Endothelial cell of umbilical vein (primary cell): ENCODE data around the gene MCTP2. TPM values are rescaled to one million over a fixed set of nuclear protein-coding genes. Genes with fewer than 3 reads are reported as not detected.

Experiments
- BruUV-seq: library from RNA; stranded (reverse); fragments of 400-500 nt; replicated peaks from 2 replicates; lab custom pipeline; 2021; lab: Mats Ljungman, UMichigan
- CTCF ChIA-PET: fragments of 300-600, 350-600 bp; sonication (Branson Sonifier 250); formaldehyde crosslinking; loops from one replicate; lab custom pipeline; 2021; ENCODE audit warnings: antibody characterized with exemption, inconsistent platforms; lab: Charles Lee
- POLR2A ChIA-PET: fragments of 300-600, 350-600 bp; sonication (Branson Sonifier 250); formaldehyde crosslinking; loops from one replicate; lab custom pipeline; 2021; ENCODE audit warnings: antibody characterized with exemption, inconsistent platforms; lab: Charles Lee
- DNase-seq: peaks from one replicate; pipeline ENCODE4 v3.0.0-alpha.2; 2011; ENCODE audit warnings: low read depth, low spot score
- FAIRE-seq: peaks from 2 replicates; lab custom pipeline; 2011; peaks lifted over from hg19 to GRCh38; lab: Jason Lieb, UNC
- H2AFZ ChIP-seq: 2 replicates; pipeline ENCODE4 v1.6.0; 2012; ENCODE audit warnings: low read depth, low read length, control low read depth, inconsistent platforms
- H3K27ac ChIP-seq: 2 replicates; pipeline ENCODE4 v1.5.1; 2011; ENCODE audit warnings: low read depth, mild to moderate bottlenecking, control low read depth, low read length, moderate library complexity; ENCODE audit not compliant: insufficient read depth
- H3K27me3 ChIP-seq, 2 experiments: 2 replicates each; pipeline versions ENCODE4 v1.6.0 to v1.6.1; 2011; ENCODE audit warnings: low read length in 2 of 2, mixed read lengths in 1 of 2; ENCODE audit not compliant: control insufficient read depth in 2 of 2, insufficient read depth in 2 of 2
- H3K36me3 ChIP-seq, 2 experiments: 2 replicates in 1 of 2; 3 replicates in 1 of 2; pipeline ENCODE4 v1.5.1; 2011; ENCODE audit warnings: low read length in 2 of 2, mild to moderate bottlenecking in 1 of 2, moderate library complexity in 1 of 2; ENCODE audit not compliant: control insufficient read depth in 2 of 2, insufficient read depth in 2 of 2; ENCODE audit errors: extremely low read depth in 1 of 2
- H3K4me1 ChIP-seq: 3 replicates; pipeline ENCODE4 v1.5.1; 2011; ENCODE audit warnings: mild to moderate bottlenecking, low read length; ENCODE audit not compliant: control insufficient read depth, insufficient read depth; ENCODE audit errors: extremely low read depth
- H3K4me2 ChIP-seq: 2 replicates; pipeline ENCODE4 v1.6.1; 2011; ENCODE audit warnings: low read length, control low read depth, mixed read lengths; ENCODE audit not compliant: insufficient read depth
- H3K4me3 ChIP-seq, 3 experiments: fragments of 200-600 bp in 1 of 3; sonication (generic), shearing (Covaris generic) in 1 of 3; replicated peaks in 1 of 3; 2 replicates each; pipeline ENCODE4 v1.5.1; 2011 to 2016; ENCODE audit warnings: control low read depth in 3 of 3, low read length in 3 of 3, mild to moderate bottlenecking in 2 of 3, inconsistent platforms in 1 of 3, low read depth in 1 of 3, moderate library complexity in 1 of 3; ENCODE audit not compliant: insufficient read depth in 1 of 3
- H3K79me2 ChIP-seq: 2 replicates; pipeline ENCODE4 v1.6.0; 2012; ENCODE audit warnings: low read length, inconsistent platforms; ENCODE audit not compliant: control insufficient read depth, insufficient read depth
- H3K9ac ChIP-seq: replicated peaks from 2 replicates; pipeline ENCODE3; 2011; ENCODE audit warnings: low read length, control low read depth; ENCODE audit not compliant: insufficient read depth; ENCODE audit errors: extremely low read depth
- H3K9me1 ChIP-seq: replicated peaks from 3 replicates; pipeline ENCODE4 v1.6.0; 2011; ENCODE audit warnings: mild to moderate bottlenecking, low read length; ENCODE audit not compliant: control insufficient read depth, insufficient read depth; ENCODE audit errors: extremely low read depth
- H3K9me3 ChIP-seq: replicated peaks from 2 replicates; pipeline ENCODE4 v1.5.1; 2012; ENCODE audit warnings: low read length, inconsistent platforms; ENCODE audit not compliant: control insufficient read depth, insufficient read depth
- H4K20me1 ChIP-seq: replicated peaks from 2 replicates; pipeline ENCODE3; 2011; ENCODE audit warnings: mild to moderate bottlenecking, low read length; ENCODE audit not compliant: control insufficient read depth, insufficient read depth; ENCODE audit errors: extremely low read depth
- EZH2 ChIP-seq: IDR thresholded peaks from 2 replicates; pipeline ENCODE4 v1.6.1; 2012; ENCODE audit warnings: borderline replicate concordance, low read depth, mild to moderate bottlenecking, moderate library complexity, low read length, inconsistent platforms; ENCODE audit not compliant: severe bottlenecking
- FOS ChIP-seq: IDR thresholded peaks from 2 replicates; pipeline ENCODE4 v1.6.1; 2011; ENCODE audit warnings: mild to moderate bottlenecking, low read length, moderate library complexity, borderline replicate concordance; ENCODE audit not compliant: insufficient read depth
- GATA2 ChIP-seq: IDR thresholded peaks from 2 replicates; pipeline ENCODE4 v1.7.0; 2011; ENCODE audit warnings: low read depth, mild to moderate bottlenecking, moderate library complexity, mixed read lengths, low read length; ENCODE audit not compliant: insufficient read length, insufficient read depth
- JUN ChIP-seq: IDR thresholded peaks from 2 replicates; pipeline ENCODE4 v1.6.1; 2011; ENCODE audit warnings: borderline replicate concordance, low read depth; ENCODE audit not compliant: insufficient read length, insufficient read depth
- MYC ChIP-seq: IDR thresholded peaks from one replicate; pipeline ENCODE4 v1.6.1; 2011; ENCODE audit warnings: mild to moderate bottlenecking, low read depth, low read length
- POLR2A ChIP-seq: IDR thresholded peaks from 2 replicates; pipeline ENCODE4 v1.6.1; 2012; ENCODE audit warnings: low read depth, mild to moderate bottlenecking, control low read depth, low read length
- POLR2AphosphoS5 ChIP-seq: IDR thresholded peaks from 2 replicates; pipeline ENCODE4 v1.6.1; 2012; ENCODE audit warnings: low read depth, mild to moderate bottlenecking, control low read depth, low read length, moderate library complexity; ENCODE audit not compliant: insufficient read depth
- dilution Hi-C: fragments of 300-500 bp; cut with MboI; formaldehyde crosslinking; loops from one replicate; pipeline ENCODE4 v1.15.0; 2019; ENCODE audit warnings: low sequenced_read_pairs; ENCODE audit not compliant: extremely low pct_ligation_motif_present
- intact Hi-C: fragments of 100-400 bp; cut with micrococcal nuclease; formaldehyde crosslinking; loops from one replicate; pipeline ENCODE4 v1.10.0; 2022
- polyA plus RNA-seq, 4 experiments: library from polyadenylated mRNA; depleted of rRNA in 3 of 4; stranded (reverse) in 3 of 4; unstranded in 1 of 4; fragments of >200 nt; gene quantifications; 2 replicates each; pipeline versions ENCODE4 v1.2.1 to v1.2.3, GENCODE V29; 2011 to 2012; ENCODE audit warnings: missing spikeins in 1 of 4
- total RNA-seq: library from RNA; stranded (reverse); gene quantifications from 2 replicates; pipeline ENCODE4 v1.2.3, GENCODE V29; 2021
- TF ChIP-seq, protein P1 (sequence below): IDR thresholded peaks from 2 replicates; pipeline ENCODE4 v1.6.1; 2011; ENCODE audit not compliant: insufficient read depth, insufficient read length
- TF ChIP-seq, protein P2 (sequence below), 2 donors: IDR thresholded peaks; 1 replicate in 1 of 2; 2 replicates in 1 of 2; pipeline ENCODE4 v1.5.1; 2011; ENCODE audit warnings: low read length in 2 of 2, mild to moderate bottlenecking in 2 of 2, moderate library complexity in 2 of 2, control low read depth in 1 of 2, inconsistent platforms in 1 of 2, low read depth in 1 of 2; ENCODE audit not compliant: insufficient read depth in 1 of 2; ENCODE audit errors: extremely low read depth in 1 of 2

MCTP2 gene
- total and polyA plus RNA-seq, 2 donors (not counting 3 experiments of a cell fraction or from before 2014, with no cell fraction given), result 0.01 to 0.75 TPM

DNA sequence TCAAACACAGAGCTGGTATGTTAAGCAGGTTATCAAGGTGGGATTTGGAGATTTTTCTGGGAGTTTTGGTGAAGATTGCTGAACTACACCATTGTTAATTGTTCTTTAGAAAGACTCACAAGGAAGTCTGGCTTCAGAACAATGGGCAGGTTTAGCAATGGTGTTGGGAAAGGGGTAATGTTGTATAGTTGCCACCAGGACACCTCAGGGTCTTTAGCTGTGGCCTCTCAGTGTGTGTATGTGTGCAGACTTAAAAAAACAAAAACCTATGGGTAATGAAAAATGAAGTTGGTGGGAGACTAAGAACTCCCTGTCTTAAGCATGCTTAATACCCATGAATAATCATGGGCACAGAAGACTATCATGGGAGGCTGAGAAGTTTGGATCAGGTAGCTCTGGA is 91.7 kb downstream of the MCTP2 start:
- H2AFZ ChIP-seq, result no peak overlapping the region
- no peaks in the 10 kb centered on the region for H3K27me3 ChIP-seq
- H3K36me3 ChIP-seq, result no peaks in the 10 kb centered on the region
- ChIA-PET CTCF (interaction anchor here (1.3 to 7.1 kb wide), 8 partner anchors 11 to 1526 kb away, joined by 4 to 137 read pairs (median 28); partner anchors contain the start of gene RGMA), POLR2A (no interaction called here)
- intact Hi-C loops, result loop anchor here (5.0 kb wide), 1 partner anchor 326 kb away; no protein-coding TSS in a partner anchor
- TF ChIP-seq POLR2A (no peak), POLR2AphosphoS5 (no peak), MYC (no peak), GATA2 (no peak), JUN (no peak), FOS (no peak), EZH2 (no peak)
- TF ChIP-seq, protein P1, sequence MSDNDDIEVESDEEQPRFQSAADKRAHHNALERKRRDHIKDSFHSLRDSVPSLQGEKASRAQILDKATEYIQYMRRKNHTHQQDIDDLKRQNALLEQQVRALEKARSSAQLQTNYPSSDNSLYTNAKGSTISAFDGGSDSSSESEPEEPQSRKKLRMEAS, result no peak
- TF ChIP-seq, protein P2, sequence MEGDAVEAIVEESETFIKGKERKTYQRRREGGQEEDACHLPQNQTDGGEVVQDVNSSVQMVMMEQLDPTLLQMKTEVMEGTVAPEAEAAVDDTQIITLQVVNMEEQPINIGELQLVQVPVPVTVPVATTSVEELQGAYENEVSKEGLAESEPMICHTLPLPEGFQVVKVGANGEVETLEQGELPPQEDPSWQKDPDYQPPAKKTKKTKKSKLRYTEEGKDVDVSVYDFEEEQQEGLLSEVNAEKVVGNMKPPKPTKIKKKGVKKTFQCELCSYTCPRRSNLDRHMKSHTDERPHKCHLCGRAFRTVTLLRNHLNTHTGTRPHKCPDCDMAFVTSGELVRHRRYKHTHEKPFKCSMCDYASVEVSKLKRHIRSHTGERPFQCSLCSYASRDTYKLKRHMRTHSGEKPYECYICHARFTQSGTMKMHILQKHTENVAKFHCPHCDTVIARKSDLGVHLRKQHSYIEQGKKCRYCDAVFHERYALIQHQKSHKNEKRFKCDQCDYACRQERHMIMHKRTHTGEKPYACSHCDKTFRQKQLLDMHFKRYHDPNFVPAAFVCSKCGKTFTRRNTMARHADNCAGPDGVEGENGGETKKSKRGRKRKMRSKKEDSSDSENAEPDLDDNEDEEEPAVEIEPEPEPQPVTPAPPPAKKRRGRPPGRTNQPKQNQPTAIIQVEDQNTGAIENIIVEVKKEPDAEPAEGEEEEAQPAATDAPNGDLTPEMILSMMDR (IDR thresholded peaks at IDR 0.05; ENCODE audit: extremely low read depth in 1 of 2, insufficient read depth in 1 of 2, low read depth in 1 of 2, low read length in 2 of 2), result no peak
- H3K9me3 ChIP-seq, result no peaks in the 10 kb centered on the region
- dilution Hi-C loops, result no loop called here
- no peak overlapping the region for H3K4me3 ChIP-seq
- FAIRE-seq (no peak), DNase-seq (no peak)
- H3K79me2 ChIP-seq, result no peaks in the 10 kb centered on the region
- no peak overlapping the region for H3K27ac ChIP-seq
- BruUV-seq, result no TSS peak
- no peak overlapping the region for H3K4me2 ChIP-seq
- no peak overlapping the region for H3K9ac ChIP-seq
- no peaks in the 10 kb centered on the region for H3K4me1 ChIP-seq
- H4K20me1 ChIP-seq, result no peaks in the 10 kb centered on the region
- no peaks in the 10 kb centered on the region for H3K9me1 ChIP-seq
